SU-DHL-6 (cell line): ENCODE measurements around the gene BICD1.

Experiments
- CTCF ChIP-seq: fragments of 200-600 bp; sonication (generic); IDR thresholded peaks from one replicate; pipeline ENCODE4 v1.5.1; 2017; ENCODE audit warnings: antibody characterized with exemption, mild to moderate bottlenecking, low read length, moderate library complexity; ENCODE audit not compliant: insufficient read depth, poor library complexity, severe bottlenecking
- EZH2phosphoT487 ChIP-seq: fragments of 200-600 bp; sonication (generic), shearing (Covaris generic); conservative IDR thresholded peaks from 2 replicates; pipeline ENCODE4 v1.6.1; 2018; ENCODE audit warnings: mild to moderate bottlenecking, antibody characterized with exemption, low read length, moderate library complexity, mixed read lengths

DNA sequence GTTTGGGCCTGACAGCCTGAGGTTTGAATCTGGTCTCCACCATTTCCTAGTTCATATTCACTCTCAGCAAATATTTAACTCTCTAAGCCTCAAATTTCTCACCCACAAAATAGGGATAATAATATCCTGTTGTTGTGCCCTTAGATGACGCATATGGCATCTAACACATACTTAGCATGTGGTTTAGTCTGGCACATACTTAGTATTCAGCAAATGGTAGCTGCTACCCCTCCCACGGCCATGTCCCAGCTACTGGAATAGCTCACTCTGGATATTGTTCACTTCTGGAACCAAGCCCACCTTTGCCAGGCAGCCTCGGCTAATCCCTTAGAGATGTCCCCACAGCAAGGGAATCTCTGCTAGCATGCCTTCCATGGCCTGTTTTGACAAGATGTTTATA, 53.3 kb downstream of the BICD1 start:
- TF ChIP-seq CTCF (no peak), EZH2phosphoT487 (no peak)
